Measurements from ENCODE around the gene SLC41A1. TPM values are rescaled to one million over a fixed set of nuclear protein-coding genes. Genes with fewer than 3 reads are reported as not detected.

Gene SLC41A1
- total RNA-seq, 4 donors from 2014 or later = 20.9 to 38.7 (median 29.1) TPM

DNA sequence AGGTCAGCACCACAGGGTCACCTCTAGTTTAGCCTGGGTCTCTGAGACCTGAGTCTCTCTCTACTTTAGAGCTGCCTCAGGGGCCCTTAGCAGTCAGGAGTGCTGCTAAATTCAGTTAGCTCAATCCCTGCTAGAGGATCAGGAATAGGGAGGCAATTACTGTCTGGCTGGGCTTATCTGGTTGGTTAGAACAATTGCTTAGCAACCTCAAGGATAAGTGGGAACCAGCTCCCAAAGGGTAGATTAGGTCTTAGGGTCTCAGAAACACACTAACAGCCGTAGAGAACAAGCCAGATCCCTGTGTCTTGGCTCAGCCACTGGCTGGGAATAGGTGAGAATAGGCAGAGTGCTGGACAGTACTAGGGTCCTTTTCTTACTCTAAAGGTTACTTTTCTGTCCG, 29.2 kb upstream of the SLC41A1 start:
- Histone ChIP-seq H3K4me1 (no peaks in the 10 kb centered on the region), H3K27me3 (no peaks in the 10 kb centered on the region)
- 100% methylated on average over 2 of the region's 2 CpGs; no CpG with 5 or more reads in 1 of the 2 donors for WGBS, 2 donors (ENCODE audit: low coverage in 1 of 2)

DNA sequence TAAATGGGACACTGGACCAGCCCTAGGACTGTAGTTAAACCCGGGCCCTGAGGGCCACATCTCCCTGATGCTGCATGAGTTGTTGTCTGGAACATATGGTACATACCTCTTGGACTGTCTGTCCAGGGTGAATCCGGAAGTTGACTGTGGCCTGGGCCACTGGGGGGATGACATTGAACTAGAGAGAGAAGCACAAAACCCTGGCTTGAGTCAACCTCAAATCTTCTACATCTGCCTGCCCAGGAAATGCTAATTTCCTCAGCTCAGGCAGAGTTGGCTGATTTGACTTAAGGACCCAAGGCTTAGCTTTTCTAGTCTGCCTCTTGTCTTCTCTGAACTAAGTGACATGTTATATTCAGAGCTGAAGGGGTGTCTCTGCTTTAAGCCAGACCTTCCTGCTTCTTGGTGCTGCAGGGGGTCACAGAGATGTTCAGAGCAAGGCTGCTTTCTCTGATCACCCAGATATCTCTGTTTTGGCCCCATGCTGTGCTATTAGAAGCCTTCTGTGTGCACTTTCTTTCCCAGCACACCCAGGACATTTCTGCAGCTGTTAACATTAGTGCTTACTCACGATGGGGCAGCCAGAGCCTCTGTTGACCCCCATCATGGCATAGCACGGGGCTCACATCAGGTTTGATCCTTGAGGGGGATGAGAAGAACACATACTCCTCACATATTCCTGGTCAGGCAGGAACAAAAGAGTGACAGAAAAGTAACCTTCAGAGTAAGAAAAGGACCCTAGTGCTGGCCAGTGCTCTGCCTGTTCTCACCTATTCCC, 27.3 kb upstream of the SLC41A1 start:
- Histone ChIP-seq H3K27me3 (no peaks in the 10 kb centered on the region), H3K4me1 (no peaks in the 10 kb centered on the region), H3K9me3 (no peaks in the 10 kb centered on the region), H3K27ac (no peak overlapping the region), H3K36me3 (no peaks in the 10 kb centered on the region), H3K4me3 (no peak overlapping the region)
- 64 to 90% methylated on average over 1 to 3 of the region's 4 CpGs for whole genome bisulfite sequencing, 2 donors (ENCODE audit: low coverage in 1 of 2)
- TF ChIP-seq POLR2AphosphoS5 (IDR thresholded peaks at IDR 0.05) (no peak), EP300 (IDR thresholded peaks at IDR 0.05) (no peak), POLR2A (IDR thresholded peaks at IDR 0.05) (no peak)
- TF ChIP-seq, protein P1, sequence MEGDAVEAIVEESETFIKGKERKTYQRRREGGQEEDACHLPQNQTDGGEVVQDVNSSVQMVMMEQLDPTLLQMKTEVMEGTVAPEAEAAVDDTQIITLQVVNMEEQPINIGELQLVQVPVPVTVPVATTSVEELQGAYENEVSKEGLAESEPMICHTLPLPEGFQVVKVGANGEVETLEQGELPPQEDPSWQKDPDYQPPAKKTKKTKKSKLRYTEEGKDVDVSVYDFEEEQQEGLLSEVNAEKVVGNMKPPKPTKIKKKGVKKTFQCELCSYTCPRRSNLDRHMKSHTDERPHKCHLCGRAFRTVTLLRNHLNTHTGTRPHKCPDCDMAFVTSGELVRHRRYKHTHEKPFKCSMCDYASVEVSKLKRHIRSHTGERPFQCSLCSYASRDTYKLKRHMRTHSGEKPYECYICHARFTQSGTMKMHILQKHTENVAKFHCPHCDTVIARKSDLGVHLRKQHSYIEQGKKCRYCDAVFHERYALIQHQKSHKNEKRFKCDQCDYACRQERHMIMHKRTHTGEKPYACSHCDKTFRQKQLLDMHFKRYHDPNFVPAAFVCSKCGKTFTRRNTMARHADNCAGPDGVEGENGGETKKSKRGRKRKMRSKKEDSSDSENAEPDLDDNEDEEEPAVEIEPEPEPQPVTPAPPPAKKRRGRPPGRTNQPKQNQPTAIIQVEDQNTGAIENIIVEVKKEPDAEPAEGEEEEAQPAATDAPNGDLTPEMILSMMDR (IDR thresholded peaks at IDR 0.05) = no peak
- no peak for ATAC-seq

More for the DNA sequence above, 29.2 kb upstream of the SLC41A1 start:
- TF ChIP-seq EP300 (IDR thresholded peaks at IDR 0.05) (no peak), POLR2AphosphoS5 (IDR thresholded peaks at IDR 0.05) (no peak)
- Histone ChIP-seq H3K36me3 (no peaks in the 10 kb centered on the region), H3K9me3 (no peaks in the 10 kb centered on the region), H3K27ac (no peak overlapping the region), H3K4me3 (no peak overlapping the region)
- no peak for ATAC-seq

DNA sequence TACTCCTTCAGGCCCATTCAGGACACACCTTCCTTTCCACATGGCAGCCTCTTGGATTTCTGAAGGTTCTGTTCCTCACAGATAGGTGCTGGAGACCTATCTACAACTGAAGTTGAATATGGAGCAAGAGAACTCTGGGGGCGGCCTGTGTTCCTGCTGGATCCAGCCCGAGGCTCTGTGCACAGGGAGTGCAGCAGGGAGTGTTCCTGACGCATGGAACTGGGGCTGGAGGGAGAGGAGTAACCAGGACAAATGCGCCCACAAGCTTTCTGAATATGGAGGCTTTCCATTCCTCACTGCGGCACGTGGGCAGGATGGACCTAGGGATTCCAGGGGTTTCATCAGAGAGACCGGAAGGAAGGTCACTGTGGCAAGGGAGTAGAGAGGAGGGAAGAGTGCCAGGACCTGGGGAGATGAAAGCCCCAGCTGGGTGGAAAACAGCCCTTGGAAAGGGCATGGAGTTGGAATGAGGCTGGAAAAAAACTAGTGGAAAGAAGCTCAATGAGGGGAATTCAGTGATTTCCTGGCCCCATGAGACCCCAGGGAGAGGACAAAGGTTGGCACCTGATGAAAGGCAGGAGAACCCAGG, 24.5 kb upstream of the SLC41A1 start:
- no peaks in the 10 kb centered on the region for H3K27me3 ChIP-seq
- H3K9me3 ChIP-seq = no peaks in the 10 kb centered on the region
- TF ChIP-seq POLR2A (IDR thresholded peaks at IDR 0.05) = no peak
- no peak for TF ChIP-seq EP300 (IDR thresholded peaks at IDR 0.05)
- TF ChIP-seq, protein P1 (IDR thresholded peaks at IDR 0.05) = no peak
- no peak for TF ChIP-seq POLR2AphosphoS5 (IDR thresholded peaks at IDR 0.05)
- no peaks in the 10 kb centered on the region for H3K4me1 ChIP-seq
- no peak overlapping the region for H3K4me3 ChIP-seq
- 71% methylated on average over 4 of the region's 7 CpGs; no CpG with 5 or more reads in 1 of the 2 donors for WGBS, 2 donors (ENCODE audit: low coverage in 1 of 2)
- H3K27ac ChIP-seq = no peak overlapping the region
- ATAC-seq = no peak
- H3K36me3 ChIP-seq = no peaks in the 10 kb centered on the region

DNA sequence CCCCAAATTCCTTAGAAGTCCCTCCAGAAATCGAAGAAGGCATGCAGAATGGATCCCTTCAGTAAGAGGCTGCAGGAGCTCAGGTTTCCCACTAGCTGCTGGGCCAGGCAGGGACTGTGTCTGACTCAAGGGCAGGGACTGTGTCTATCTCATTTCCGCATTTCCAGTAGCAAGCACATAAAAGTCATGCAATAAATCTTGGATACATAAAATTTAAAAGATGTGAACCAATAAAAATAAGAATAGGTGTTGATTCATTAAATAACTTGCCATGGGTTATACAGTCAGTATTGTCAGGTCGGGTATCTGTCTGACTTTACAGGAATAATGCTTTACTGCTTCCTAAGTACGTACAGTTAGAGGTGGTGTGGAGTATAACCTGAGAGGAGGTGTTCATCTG, 21.8 kb upstream of the SLC41A1 start:
- H3K27ac ChIP-seq = no peak overlapping the region
- no peak overlapping the region for H3K4me3 ChIP-seq
- no peaks in the 10 kb centered on the region for H3K27me3 ChIP-seq
- WGBS, 2 donors (ENCODE audit: low coverage in 1 of 2) = 73 to 77% methylated on average over 3 of the region's 4 CpGs
- H3K36me3 ChIP-seq = no peaks in the 10 kb centered on the region
- no peak for ATAC-seq
- TF ChIP-seq POLR2AphosphoS5 (IDR thresholded peaks at IDR 0.05) = no peak
- TF ChIP-seq, protein P1 (IDR thresholded peaks at IDR 0.05) = no peak
- no peak for TF ChIP-seq EP300 (IDR thresholded peaks at IDR 0.05)
- TF ChIP-seq POLR2A (IDR thresholded peaks at IDR 0.05) = no peak
- H3K9me3 ChIP-seq = no peaks in the 10 kb centered on the region
- H3K4me1 ChIP-seq = no peaks in the 10 kb centered on the region

DNA sequence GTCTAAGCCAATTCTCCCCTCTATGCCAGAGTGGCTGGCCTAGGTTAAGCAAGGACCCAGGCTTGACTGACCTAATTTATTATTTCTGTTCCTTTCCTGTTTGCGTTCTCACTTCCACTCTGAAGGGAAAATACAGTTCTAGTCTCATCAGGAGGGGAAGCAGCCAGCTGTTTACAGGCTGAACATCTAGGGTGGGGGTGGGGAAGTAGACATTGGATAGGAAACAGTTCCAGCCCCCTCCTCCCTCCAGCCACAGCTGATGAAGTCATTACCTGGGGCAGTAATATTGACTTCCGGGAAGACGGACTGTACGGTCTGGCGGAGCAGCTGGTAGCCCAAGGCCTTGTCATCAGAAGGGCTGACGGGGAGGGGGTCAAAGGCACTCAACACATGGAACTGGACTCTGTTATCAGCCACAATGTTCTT, 19.3 kb upstream of the SLC41A1 start:
- H3K9me3 ChIP-seq = no peaks in the 10 kb centered on the region
- H3K4me3 ChIP-seq = no peak overlapping the region
- H3K27ac ChIP-seq = no peak overlapping the region
- ATAC-seq = no peak
- TF ChIP-seq POLR2A (IDR thresholded peaks at IDR 0.05) (no peak), EP300 (IDR thresholded peaks at IDR 0.05) (no peak), POLR2AphosphoS5 (IDR thresholded peaks at IDR 0.05) (no peak)
- TF ChIP-seq, protein P1 (IDR thresholded peaks at IDR 0.05) = no peak
- no peaks in the 10 kb centered on the region for H3K36me3 ChIP-seq
- 69 to 86% methylated on average over 5 to 6 of the region's 6 CpGs for WGBS, 2 donors (ENCODE audit: low coverage in 1 of 2)
- H3K4me1 ChIP-seq = no peaks in the 10 kb centered on the region
- H3K27me3 ChIP-seq = no peaks in the 10 kb centered on the region

Data from gastroesophageal sphincter (tissue), 4 donors.